Measurements from ENCODE around the gene RAB15. TPM values are rescaled to one million over a fixed set of nuclear protein-coding genes. Genes with fewer than 3 reads are reported as not detected.

The RAB15 gene
- total RNA-seq, 4 donors from 2014 or later: 9.6 to 17.0 (median 15.1) TPM

GRCh38 chr14:64956697-64957406 lies 15.3 kb downstream of the RAB15 start:
- TF ChIP-seq, protein P1, sequence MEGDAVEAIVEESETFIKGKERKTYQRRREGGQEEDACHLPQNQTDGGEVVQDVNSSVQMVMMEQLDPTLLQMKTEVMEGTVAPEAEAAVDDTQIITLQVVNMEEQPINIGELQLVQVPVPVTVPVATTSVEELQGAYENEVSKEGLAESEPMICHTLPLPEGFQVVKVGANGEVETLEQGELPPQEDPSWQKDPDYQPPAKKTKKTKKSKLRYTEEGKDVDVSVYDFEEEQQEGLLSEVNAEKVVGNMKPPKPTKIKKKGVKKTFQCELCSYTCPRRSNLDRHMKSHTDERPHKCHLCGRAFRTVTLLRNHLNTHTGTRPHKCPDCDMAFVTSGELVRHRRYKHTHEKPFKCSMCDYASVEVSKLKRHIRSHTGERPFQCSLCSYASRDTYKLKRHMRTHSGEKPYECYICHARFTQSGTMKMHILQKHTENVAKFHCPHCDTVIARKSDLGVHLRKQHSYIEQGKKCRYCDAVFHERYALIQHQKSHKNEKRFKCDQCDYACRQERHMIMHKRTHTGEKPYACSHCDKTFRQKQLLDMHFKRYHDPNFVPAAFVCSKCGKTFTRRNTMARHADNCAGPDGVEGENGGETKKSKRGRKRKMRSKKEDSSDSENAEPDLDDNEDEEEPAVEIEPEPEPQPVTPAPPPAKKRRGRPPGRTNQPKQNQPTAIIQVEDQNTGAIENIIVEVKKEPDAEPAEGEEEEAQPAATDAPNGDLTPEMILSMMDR (IDR thresholded peaks at IDR 0.05): no peak
- no peak overlapping the region for H3K27ac ChIP-seq
- WGBS: 74% methylated on average over 8 of the region's 8 CpGs
- H3K4me1 ChIP-seq: peaks cover 51% of the 10 kb centered on the region
- no peaks in the 10 kb centered on the region for H3K36me3 ChIP-seq
- H3K4me3 ChIP-seq: no peak overlapping the region
- H3K9me3 ChIP-seq: no peaks in the 10 kb centered on the region
- peak; percentile 34 to 38 for DNase-seq (ENCODE audit: low spot score in 2 of 2)
- no peaks in the 10 kb centered on the region for H3K27me3 ChIP-seq

GRCh38 chr14:64955297-64955696 lies 16.8 kb downstream of the RAB15 start:
- H3K4me1 ChIP-seq: peaks cover 39% of the 10 kb centered on the region
- 86% methylated on average over 6 of the region's 6 CpGs for WGBS
- no peaks in the 10 kb centered on the region for H3K27me3 ChIP-seq
- H3K27ac ChIP-seq: no peak overlapping the region
- H3K4me3 ChIP-seq: no peak overlapping the region
- peak; percentile 44 to 69 for DNase-seq (ENCODE audit: low spot score in 2 of 2)
- H3K9me3 ChIP-seq: no peaks in the 10 kb centered on the region
- H3K36me3 ChIP-seq: peaks cover 7% of the 10 kb centered on the region
- TF ChIP-seq EP300 (IDR thresholded peaks at IDR 0.05): no peak

GRCh38 chr14:64954491-64955240 lies 17.5 kb downstream of the RAB15 start:
- no peaks in the 10 kb centered on the region for H3K27me3 ChIP-seq
- H3K4me3 ChIP-seq: no peak overlapping the region
- H3K36me3 ChIP-seq: peaks cover 7% of the 10 kb centered on the region
- peak; percentile 26 to 50 for DNase-seq (ENCODE audit: low spot score in 2 of 2)
- WGBS: 92% methylated on average over 9 of the region's 9 CpGs
- H3K9me3 ChIP-seq: no peaks in the 10 kb centered on the region
- peaks cover 33% of the 10 kb centered on the region for H3K4me1 ChIP-seq
- no peak overlapping the region for H3K27ac ChIP-seq
- no peak for TF ChIP-seq EP300 (IDR thresholded peaks at IDR 0.05)
- no peak for TF ChIP-seq POLR2A (IDR thresholded peaks at IDR 0.05)
- TF ChIP-seq, protein P1 (IDR thresholded peaks at IDR 0.05): no peak

GRCh38 chr14:64953661-64954060 lies 18.5 kb downstream of the RAB15 start:
- H3K4me1 ChIP-seq: peaks cover 27% of the 10 kb centered on the region
- no peak overlapping the region for H3K4me3 ChIP-seq
- no peak overlapping the region for H3K27ac ChIP-seq
- WGBS: 97% methylated on average over 6 of the region's 6 CpGs
- peaks cover 12% of the 10 kb centered on the region for H3K36me3 ChIP-seq
- H3K27me3 ChIP-seq: no peaks in the 10 kb centered on the region
- peak; percentile 15 to 16 for DNase-seq (ENCODE audit: low spot score in 2 of 2)
- no peaks in the 10 kb centered on the region for H3K9me3 ChIP-seq
- TF ChIP-seq POLR2AphosphoS5 (IDR thresholded peaks at IDR 0.05): no peak
- TF ChIP-seq, protein P1 (IDR thresholded peaks at IDR 0.05): no peak
- no peak for TF ChIP-seq POLR2A (IDR thresholded peaks at IDR 0.05)
- no peak for TF ChIP-seq EP300 (IDR thresholded peaks at IDR 0.05)

GRCh38 chr14:64953310-64953654 lies 18.9 kb downstream of the RAB15 start:
- TF ChIP-seq POLR2A (IDR thresholded peaks at IDR 0.05) (no peak), POLR2AphosphoS5 (IDR thresholded peaks at IDR 0.05) (no peak), EP300 (IDR thresholded peaks at IDR 0.05) (no peak)
- TF ChIP-seq, protein P1 (IDR thresholded peaks at IDR 0.05): no peak
- Histone ChIP-seq H3K27me3 (no peaks in the 10 kb centered on the region), H3K36me3 (peaks cover 16% of the 10 kb centered on the region), H3K4me3 (no peak overlapping the region), H3K27ac (no peak overlapping the region), H3K4me1 (peaks cover 24% of the 10 kb centered on the region), H3K9me3 (no peaks in the 10 kb centered on the region)
- 84% methylated on average over 8 of the region's 8 CpGs for WGBS
- peak; percentile 41 to 52 for DNase-seq (ENCODE audit: low spot score in 2 of 2)

All from suprapubic skin (tissue), 4 donors.